Stimulated activated CD4-positive, alpha-beta T cell treated with anti-CD3 and anti-CD28 coated beads, TNF-alpha, amount 100 ng/mL, for 1 hour (primary cell): ENCODE measurements around the gene CHRNA5.
"Not testable (repeated sequence)": the region's sequence is repeated elsewhere in the genome, so short reads cannot be mapped to it uniquely, and the experiment has no call there.

Experiments
- DNase-seq, 3 donors: peaks; one replicate each; pipeline ENCODE4 v3.0.0-alpha.2; 2020; ENCODE audit warnings: low read depth in 3 of 3, low spot score in 1 of 3

Gene CHRNA5

DNA sequence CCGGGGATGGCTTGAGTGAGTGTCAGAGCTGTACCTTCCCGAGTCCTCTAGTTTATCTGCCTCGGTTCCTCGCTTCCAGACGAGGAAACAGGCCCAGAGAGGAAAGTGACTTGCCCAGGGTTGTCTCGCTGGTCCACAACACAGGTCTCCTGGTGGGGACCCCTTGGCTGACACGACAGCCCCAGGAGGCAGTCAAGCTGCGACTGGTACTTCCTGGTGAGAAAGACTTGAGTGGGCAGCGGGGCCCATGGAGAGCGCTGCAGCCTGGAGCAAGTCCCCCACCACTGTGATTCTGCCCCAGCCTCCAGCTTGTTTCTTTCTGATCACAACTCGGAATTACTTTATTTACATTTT, 600 bp upstream of the CHRNA5 start:
- DNase-seq = no peak

GRCh38 chr15:78565951-78566774, 843 bp downstream of the CHRNA5 start:
- DNase-seq = no peak

GRCh38 chr15:78567531-78567930, 2.2 kb downstream of the CHRNA5 start:
- no peak for DNase-seq

- DNase-seq = no peak
These were observed 5.4 kb downstream of the CHRNA5 start for GRCh38 chr15:78570710-78571109.

DNA sequence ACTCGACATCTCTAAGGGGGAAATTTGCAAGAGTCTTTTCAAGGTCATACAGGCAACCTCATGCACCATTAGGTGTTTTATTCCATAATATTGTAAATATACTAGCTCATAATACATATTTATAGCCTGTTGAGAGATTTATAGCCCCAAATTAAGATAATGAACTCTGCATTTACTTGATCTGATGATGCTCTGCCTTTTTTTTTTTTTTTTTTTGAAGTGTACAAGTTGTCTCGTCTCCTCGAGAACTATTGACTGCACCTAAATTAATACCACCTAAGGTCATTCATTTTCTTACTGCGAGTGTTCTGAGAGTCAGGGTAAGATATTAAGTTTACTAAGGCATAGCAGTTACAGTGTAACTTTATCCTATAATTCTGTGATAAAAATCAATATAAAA, 6.1 kb downstream of the CHRNA5 start:
- DNase-seq = no peak

DNA sequence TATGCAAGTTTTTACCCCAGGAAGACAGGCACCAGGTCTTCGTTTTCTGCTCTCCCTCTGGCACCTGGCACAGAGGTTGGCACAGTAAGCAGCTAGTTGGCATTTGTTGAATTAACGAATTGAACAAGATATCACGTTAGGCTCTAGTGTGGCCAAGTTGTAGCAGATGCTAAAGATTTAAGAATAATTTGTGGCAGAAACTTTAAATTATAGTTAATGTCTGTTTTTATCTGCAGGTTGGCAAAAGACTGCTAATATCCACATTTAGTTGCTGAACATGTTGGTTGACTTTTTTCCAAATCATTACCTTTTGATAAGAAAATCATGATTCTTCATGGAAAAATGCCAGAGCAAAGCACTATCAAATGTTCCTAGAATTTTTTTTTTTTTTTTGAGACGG, 8.1 kb downstream of the CHRNA5 start:
- no peak for DNase-seq

- DNase-seq = no peak
These were observed 9.6 kb downstream of the CHRNA5 start for GRCh38 chr15:78574944-78575343.

DNA sequence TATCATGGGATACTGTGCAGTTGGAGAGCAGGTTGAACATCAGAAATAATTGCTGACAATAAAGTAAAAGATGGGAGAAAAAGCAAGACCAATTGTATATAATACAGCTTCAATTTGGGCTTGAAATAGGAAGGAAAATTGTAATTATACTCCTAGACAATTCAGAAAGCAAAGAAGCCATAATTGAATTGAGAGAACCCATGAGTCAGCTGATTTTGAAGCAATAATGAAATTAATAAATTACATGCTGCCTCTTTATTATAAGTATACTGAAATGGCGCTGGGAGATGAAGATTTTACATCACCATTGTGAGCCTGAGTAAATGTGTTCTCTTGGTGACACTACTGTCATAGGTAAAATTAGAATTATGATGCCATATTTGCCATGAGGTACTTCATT, 32.3 kb downstream of the CHRNA5 start:
- DNase-seq = no peak

DNA sequence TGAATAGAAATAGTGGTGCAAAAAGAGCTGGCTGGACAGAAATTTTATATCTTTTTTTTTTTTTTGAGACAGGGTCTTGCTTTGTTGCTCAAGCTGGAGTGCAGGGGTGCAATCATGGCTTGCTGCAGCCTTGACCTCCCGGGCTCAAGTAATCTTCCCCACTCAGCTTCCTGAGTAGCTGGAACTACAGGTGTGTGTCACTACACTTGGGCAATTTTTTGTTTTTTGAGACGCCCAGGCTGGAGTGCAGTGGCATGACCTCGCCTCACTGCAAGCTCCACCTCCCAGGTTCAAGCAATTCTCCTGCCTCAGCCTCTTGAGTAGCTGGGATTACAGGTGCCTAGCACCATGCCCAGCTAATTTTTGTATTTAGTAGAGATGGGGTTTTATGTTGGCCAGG, 33.0 kb downstream of the CHRNA5 start:
- no peak for DNase-seq

DNA sequence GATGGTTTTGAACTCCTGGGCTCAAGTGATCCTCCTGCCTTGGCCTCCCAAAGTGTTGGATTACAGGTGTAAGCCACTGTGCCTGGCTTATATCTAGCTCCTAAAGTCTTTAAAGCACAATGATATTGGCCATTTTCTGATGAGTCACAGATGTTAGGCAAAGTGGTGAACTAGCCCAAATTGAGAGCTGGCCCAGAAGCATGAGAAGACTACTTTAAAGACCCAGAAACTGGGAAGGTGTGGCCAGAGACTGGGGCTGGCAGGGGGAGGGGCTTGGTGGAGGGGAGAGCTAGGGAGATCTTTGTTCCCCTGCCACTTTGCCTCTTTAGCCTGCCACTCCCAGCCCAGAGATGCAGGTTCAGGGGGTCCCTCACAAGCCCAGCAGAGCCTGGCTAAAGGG, 33.9 kb downstream of the CHRNA5 start:
- no peak for DNase-seq

GRCh38 chr15:78603467-78603866, 38.1 kb downstream of the CHRNA5 start:
- DNase-seq = no peak

GRCh38 chr15:78604420-78604819, 39.1 kb downstream of the CHRNA5 start:
- no peak for DNase-seq

DNA sequence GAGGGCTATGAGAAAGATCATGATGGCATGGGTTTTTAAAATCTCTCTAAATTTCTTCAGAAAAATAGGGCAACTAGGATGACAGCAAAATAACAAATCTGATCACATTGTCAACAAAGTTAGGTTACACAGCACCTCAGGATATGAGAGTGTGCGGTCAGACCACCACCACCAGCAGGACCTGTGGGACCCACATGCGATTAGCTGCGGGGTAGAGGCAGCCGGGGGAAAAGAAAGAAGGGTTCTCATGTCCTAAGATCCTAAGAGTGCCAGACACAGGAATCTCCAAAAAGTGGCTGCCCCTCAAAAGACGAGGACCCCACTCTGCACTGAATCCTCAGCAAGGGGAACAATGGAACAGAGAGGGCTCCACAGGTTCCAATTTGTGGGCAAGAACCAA, 39.9 kb downstream of the CHRNA5 start:
- no peak for DNase-seq

GRCh38 chr15:78605680-78606079, 40.4 kb downstream of the CHRNA5 start:
- no peak for DNase-seq

- DNase-seq = not testable (repeated sequence)
These were observed 44.2 kb downstream of the CHRNA5 start for GRCh38 chr15:78609551-78609950.

- DNase-seq = no peak
These were observed 48.7 kb downstream of the CHRNA5 start for GRCh38 chr15:78614021-78614420.

GRCh38 chr15:78615151-78615589, 49.9 kb downstream of the CHRNA5 start:
- no peak for DNase-seq

- no peak for DNase-seq
These were observed 51.2 kb downstream of the CHRNA5 start for GRCh38 chr15:78616506-78616905.

DNA sequence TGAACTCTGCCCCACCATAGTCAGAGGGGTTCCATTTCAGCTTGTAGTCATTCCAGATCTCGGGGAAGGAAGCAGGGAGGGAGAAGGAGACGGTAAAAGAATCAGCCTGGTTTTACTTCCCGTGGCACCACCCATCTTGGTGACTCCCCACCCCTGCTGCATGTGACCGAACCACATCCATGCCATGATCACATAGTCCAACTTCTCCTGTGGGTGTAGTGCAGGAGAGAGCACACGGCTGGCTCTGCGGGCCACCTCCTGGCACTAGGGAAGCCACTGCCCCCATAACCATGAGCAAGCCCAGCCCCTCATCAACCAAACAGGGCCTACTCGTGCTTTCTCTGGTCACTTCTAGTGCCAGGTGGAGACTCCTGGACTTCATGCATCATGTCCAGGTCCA, 51.8 kb downstream of the CHRNA5 start:
- DNase-seq = no peak

- no peak for DNase-seq
These were observed 52.2 kb downstream of the CHRNA5 start for GRCh38 chr15:78617516-78617915.

DNA sequence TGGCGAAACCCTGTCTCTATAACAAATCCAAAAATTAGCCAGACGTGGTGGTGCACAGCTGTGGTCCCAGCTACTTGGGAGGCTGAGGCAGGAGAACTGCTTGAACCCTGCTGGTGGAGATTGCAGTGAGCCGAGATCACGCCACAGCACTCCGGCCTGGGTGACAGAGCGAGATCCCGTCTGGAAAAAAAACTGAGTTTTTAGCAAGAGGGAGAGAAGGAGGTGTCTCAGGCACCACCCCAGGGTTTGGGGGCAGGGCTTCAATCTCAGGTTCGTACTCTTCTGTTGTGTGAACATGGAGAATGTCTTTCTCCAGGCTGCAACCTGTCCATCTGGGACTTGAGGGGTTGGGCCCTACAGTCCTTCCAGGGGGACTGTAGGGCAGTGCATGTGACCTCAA, 52.7 kb downstream of the CHRNA5 start:
- DNase-seq = no peak

DNA sequence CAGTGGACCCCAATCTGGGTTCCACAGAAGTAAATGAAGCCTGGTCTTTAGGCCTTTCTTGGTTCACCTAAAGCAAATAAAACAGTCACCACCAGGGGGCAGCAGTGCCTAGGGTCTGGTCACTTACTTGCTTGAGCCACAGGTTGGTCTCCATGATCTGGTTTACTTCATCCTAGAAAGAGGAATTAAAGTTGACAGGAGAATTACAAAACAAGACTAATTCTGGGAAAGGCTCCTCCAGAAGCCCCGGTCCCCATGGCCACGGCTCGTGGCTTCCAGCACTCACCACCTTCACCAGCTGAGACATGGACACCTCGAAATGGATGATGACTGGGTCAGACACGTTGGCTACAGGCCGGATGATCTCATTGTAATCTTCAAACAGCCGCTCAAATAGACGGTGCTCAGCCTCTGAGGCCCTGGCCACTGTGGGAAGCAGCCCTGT, 53.2 kb downstream of the CHRNA5 start:
- peak; percentile 50 to 64 (median 51) for DNase-seq
